A549 (cell line): Measurements from ENCODE around the gene GBA2. TPM values are rescaled to one million over a fixed set of nuclear protein-coding genes. Genes with fewer than 3 reads are reported as not detected.

ENCODE experiments used
- ATAC-seq, 2 experiments: fragments of 200-7000 bp in 1 of 2; fragments of >200 bp in 1 of 2; cut with Nextera tagmentation in 1 of 2; cut with Tn5 transposase in 1 of 2; 3 replicates each; pipeline versions ENCODE4 v1.8.0 to v1.9.1; 2018 to 2020; ENCODE audit warnings: mild to moderate bottlenecking in 1 of 2, moderate library complexity in 1 of 2
- CTCF ChIA-PET: fragments of 300-600 bp; sonication (Branson Sonifier 250); formaldehyde crosslinking; extraction: SDS; loops from one replicate; lab custom pipeline; 2021; ENCODE audit warnings: antibody characterized with exemption, inconsistent platforms; lab: Yijun Ruan, JAX
- POLR2A ChIA-PET: fragments of 350-600 bp; formaldehyde crosslinking; extraction: SDS; loops from one replicate; lab custom pipeline; 2021; ENCODE audit warnings: antibody characterized with exemption, inconsistent platforms; lab: Yijun Ruan, JAX
- DNase-seq, 2 experiments: peaks; one replicate each; pipeline versions ENCODE4 v3.0.0 to v3.0.0-alpha.2; 2011 to 2016; ENCODE audit warnings: low read depth in 1 of 2, low spot score in 1 of 2
- FAIRE-seq: peaks from 2 replicates; lab custom pipeline; 2011; peaks lifted over from hg19 to GRCh38; lab: Jason Lieb, UNC
- H3K27ac ChIP-seq, 2 experiments: fragments of >200 bp; sonication (Bioruptor Twin); formaldehyde crosslinking; 3 replicates each; pipeline ENCODE4 v1.5.1; 2016 to 2017
- H3K4me1 ChIP-seq: fragments of >200 bp; sonication (Bioruptor Twin); formaldehyde crosslinking; 3 replicates; pipeline ENCODE4 v1.6.1; 2016
- H3K4me2 ChIP-seq: fragments of >200 bp; sonication (Bioruptor Twin); formaldehyde crosslinking; 3 replicates; pipeline ENCODE4 v1.6.1; 2016
- H3K4me3 ChIP-seq: fragments of >200 bp; sonication (Bioruptor Twin); formaldehyde crosslinking; 3 replicates; pipeline ENCODE4 v1.5.1; 2016
- H3K9me3 ChIP-seq: fragments of >200 bp; sonication (Bioruptor Twin); formaldehyde crosslinking; 3 replicates; pipeline ENCODE4 v1.6.1; 2016
- ATOH8 ChIP-seq: fragments of 250-450 bp; sonication (Bioruptor Pico); IDR thresholded peaks from 2 replicates; pipeline ENCODE4 v1.5.0; 2020; ENCODE audit warnings: low read depth, mild to moderate bottlenecking, moderate library complexity
- BCL3 ChIP-seq: fragments of >200 bp; sonication (Bioruptor Twin); formaldehyde crosslinking; IDR thresholded peaks from 3 replicates; pipeline ENCODE4 v1.6.1; 2016
- BHLHE40 ChIP-seq: IDR thresholded peaks from 2 replicates; pipeline ENCODE4 v1.6.1; 2012; ENCODE audit warnings: low read depth, low read length, inconsistent platforms
- CBX8 ChIP-seq: fragments of 200-600 bp; sonication (generic); IDR thresholded peaks from 2 replicates; pipeline ENCODE4 v1.6.1; 2016
- CHD4 ChIP-seq: fragments of 200-600 bp; sonication (generic); IDR thresholded peaks from 2 replicates; pipeline ENCODE4 v1.6.1; 2016; ENCODE audit warnings: antibody characterized with exemption, mild to moderate bottlenecking, borderline replicate concordance
- CTCF ChIP-seq: fragments of >200 bp; sonication (Bioruptor Twin); formaldehyde crosslinking; IDR thresholded peaks from 3 replicates; pipeline ENCODE4 v1.5.1; 2016
- EHF ChIP-seq: fragments of 250-450 bp; sonication (Bioruptor Pico); IDR thresholded peaks from 2 replicates; pipeline ENCODE4 v1.5.0; 2020; ENCODE audit warnings: mild to moderate bottlenecking
- ESRRA ChIP-seq: fragments of 150-350 bp; IDR thresholded peaks from 2 replicates; pipeline ENCODE4 v1.6.1; 2014; ENCODE audit warnings: mild to moderate bottlenecking, low read length, borderline replicate concordance
- FOSL2 ChIP-seq, 2 experiments: fragments of 450-650 bp in 1 of 2; fragments of >200 bp in 1 of 2; sonication (Bioruptor Twin) in 1 of 2; formaldehyde crosslinking; IDR thresholded peaks; 2 replicates each; pipeline versions ENCODE4 v1.5.0 to v1.6.1; 2016 to 2020; ENCODE audit warnings: mild to moderate bottlenecking in 1 of 2, moderate library complexity in 1 of 2
- FOXS1 ChIP-seq: fragments of 250-450 bp; sonication (Bioruptor Pico); IDR thresholded peaks from 2 replicates; pipeline ENCODE4 v1.5.0; 2020; ENCODE audit warnings: mild to moderate bottlenecking, moderate library complexity
- HOXA7 ChIP-seq: fragments of 250-450 bp; sonication (Bioruptor Pico); IDR thresholded peaks from 2 replicates; pipeline ENCODE4 v1.5.0; 2020; ENCODE audit warnings: mild to moderate bottlenecking, moderate library complexity
- HOXB13 ChIP-seq: fragments of 250-450 bp; sonication (Bioruptor Pico); IDR thresholded peaks from 2 replicates; pipeline ENCODE4 v1.5.0; 2020; ENCODE audit warnings: low read depth, mild to moderate bottlenecking, moderate library complexity
- HOXB5 ChIP-seq: fragments of 250-450 bp; sonication (Bioruptor Pico); IDR thresholded peaks from 2 replicates; pipeline ENCODE4 v1.5.0; 2020; ENCODE audit warnings: mild to moderate bottlenecking, moderate library complexity
- JUN ChIP-seq, 2 experiments: fragments of >200 bp; sonication (Bioruptor Twin); formaldehyde crosslinking; IDR thresholded peaks; 2 replicates in 1 of 2; 3 replicates in 1 of 2; pipeline ENCODE4 v1.6.1; 2016 to 2017
- JUNB ChIP-seq: fragments of >200 bp; sonication (Bioruptor Twin); formaldehyde crosslinking; IDR thresholded peaks from 2 replicates; pipeline ENCODE4 v1.6.1; 2016
- MAFK ChIP-seq: fragments of 450-650 bp; IDR thresholded peaks from 2 replicates; pipeline ENCODE4 v1.6.1; 2014; ENCODE audit not compliant: partially characterized antibody
- MAX ChIP-seq: IDR thresholded peaks from 2 replicates; pipeline ENCODE4 v1.6.1; 2012
- MAZ ChIP-seq: fragments of 150-350 bp; IDR thresholded peaks from 2 replicates; pipeline ENCODE4 v1.6.1; 2014; ENCODE audit warnings: antibody characterized with exemption, low read depth, low read length, borderline replicate concordance
- NFE2L2 ChIP-seq: fragments of 150-350 bp; conservative IDR thresholded peaks from 2 replicates; pipeline ENCODE4 v1.6.1; 2014; ENCODE audit warnings: low read length
- NR3C1 ChIP-seq: fragments of >200 bp; sonication (Bioruptor Twin); formaldehyde crosslinking; IDR thresholded peaks from 3 replicates; pipeline ENCODE4 v1.6.1; 2017
- PHF8 ChIP-seq: fragments of 200-600 bp; sonication (generic); IDR thresholded peaks from 2 replicates; pipeline ENCODE4 v1.6.1; 2016; ENCODE audit warnings: low read depth, mild to moderate bottlenecking, antibody characterized with exemption, moderate library complexity, borderline replicate concordance
- POLR2A ChIP-seq: IDR thresholded peaks from 2 replicates; pipeline ENCODE4 v1.6.1; 2012; ENCODE audit warnings: mild to moderate bottlenecking, low read length
- RARB ChIP-seq: fragments of 250-450 bp; sonication (Bioruptor Pico); IDR thresholded peaks from 2 replicates; pipeline ENCODE4 v1.8.0; 2021; ENCODE audit warnings: mild to moderate bottlenecking, moderate library complexity
- SMC3 ChIP-seq: fragments of >200 bp; sonication (Bioruptor Twin); formaldehyde crosslinking; IDR thresholded peaks from 3 replicates; pipeline ENCODE4 v1.6.1; 2018; ENCODE audit warnings: inconsistent platforms
- TFCP2L1 ChIP-seq: fragments of 250-450 bp; sonication (Bioruptor Pico); IDR thresholded peaks from 2 replicates; pipeline ENCODE4 v1.5.0; 2021; ENCODE audit warnings: mild to moderate bottlenecking
- TP53 ChIP-seq: fragments of 250-450 bp; sonication (Bioruptor Pico); IDR thresholded peaks from 2 replicates; pipeline ENCODE4 v1.5.0; 2021; ENCODE audit warnings: mild to moderate bottlenecking, moderate library complexity
- USF2 ChIP-seq: fragments of 450-650 bp; IDR thresholded peaks from 2 replicates; pipeline ENCODE4 v1.6.1; 2014; ENCODE audit warnings: antibody characterized with exemption
- ZC3H11A ChIP-seq: fragments of 450-650 bp; IDR thresholded peaks from 2 replicates; pipeline ENCODE4 v1.6.1; 2014; ENCODE audit warnings: antibody characterized with exemption, mild to moderate bottlenecking
- ZFP36 ChIP-seq: fragments of 450-650 bp; IDR thresholded peaks from 2 replicates; pipeline ENCODE4 v1.6.1; 2014; ENCODE audit warnings: borderline replicate concordance; ENCODE audit not compliant: partially characterized antibody
- WGBS: methylation state at CpG from one replicate; pipeline ENCODE4 v1.1.6; 2017; ENCODE audit errors: missing lambda C conversion rate; 5-methylcytosine and 5-hydroxymethylcytosine counted together
- polyA minus RNA-seq: library from RNA; depleted of rRNA, polyadenylated mRNA; stranded (reverse); fragments of >200 nt; gene quantifications from 2 replicates; pipeline ENCODE4 v1.2.3, GENCODE V29; 2011; rRNA and poly(A)+ RNA removed
- polyA plus RNA-seq, 4 experiments: library from polyadenylated mRNA; depleted of rRNA in 3 of 4; stranded (reverse); fragments of >200 nt; fragmentation: RNase III in 1 of 4; extraction: RNeasy Plus Mini Kit Qiagen cat#74134 plus additional on column Dnase treatment in 1 of 4; gene quantifications; 2 replicates in 3 of 4; 3 replicates in 1 of 4; pipeline ENCODE4 v1.2.3, GENCODE V29; 2011 to 2017

The GBA2 gene
- polyA plus RNA-seq (2011; rRNA removed) (40.0 and 47.4 TPM in 2 replicates), polyA plus RNA-seq (2017; fragmentation: RNase III; extraction: RNeasy Plus Mini Kit Qiagen cat#74134 plus additional on column Dnase treatment) (34.8 to 39.5 TPM (median 38.9 TPM) in 3 replicates), polyA minus RNA-seq (55.3 and 57.9 TPM in 2 replicates)
- polyA plus RNA-seq (2012; cell fraction: cytosol; rRNA removed): 39.1 and 41.6 TPM in 2 replicates
- 165 and 194 TPM in 2 replicates for polyA plus RNA-seq (2012; cell fraction: nucleus; rRNA removed)

- WGBS: 2% methylated on average over 21 of the region's 69 CpGs
- CTCF ChIA-PET: interaction anchor here (0.8 to 13.6 kb wide), 14 partner anchors 6 to 162 kb away, joined by 3 to 116 read pairs (median 5); partner anchors contain the start of genes CREB3, MSMP and TLN1
- H3K27ac ChIP-seq: peak within 1 kb of the TSS; percentile 84 to 99
- DNase-seq: peak; percentile 62 to 81
- ATAC-seq: peak; percentile 91 to 93
- TF ChIP-seq ZC3H11A (no peak), FOSL2 (IDR thresholded peaks at IDR 0.05) (no peak), FOSL2 (CRISPR knock-in tag; IDR thresholded peaks at IDR 0.05) (no peak), NFE2L2 (no peak), ESRRA (peak; percentile 81), CTCF (no peak), TFCP2L1 (CRISPR knock-in tag) (no peak), JUNB (no peak), RARB (CRISPR knock-in tag) (no peak), MAX (no peak; the same call in 1 of the 2 replicates), JUN (IDR thresholded peaks at IDR 0.05) (peak; percentile 32 to 85; a peak in 4 of 5 replicates), MAFK (no peak), PHF8 (peak; percentile 40; the same call in 1 of the 2 replicates), USF2 (no peak), HOXB13 (CRISPR knock-in tag) (no peak), POLR2A (peak; percentile 42; the same call in 1 of the 2 replicates), NR3C1 (no peak), CBX8 (no peak), HOXB5 (CRISPR knock-in tag) (0 out of 2 replicates have a peak, but pooled peaks have one; percentile 48), BCL3 (peak; percentile 58; the same call in 1 of the 3 replicates)
- FAIRE-seq: no peak
- POLR2A ChIA-PET: interaction anchor here (0.6 to 4.8 kb wide), 13 partner anchors 9 to 669 kb away, joined by 3 to 41 read pairs (median 5); partner anchors contain the start of genes ARHGEF39, CCDC107, CREB3 and FANCG
- H3K9me3 ChIP-seq: no peaks in the 10 kb centered on the region
- peak within 1 kb of the TSS; percentile 69 for H3K4me3 ChIP-seq
- peaks cover 30% of the 10 kb centered on the region for H3K4me1 ChIP-seq
- peak within 1 kb of the TSS; percentile 94 for H3K4me2 ChIP-seq
Measured at GRCh38 chr9:35748858-35749514, at the start of gene GBA2, which contains the start of gene RGP1. Gene GBA2, minus strand, starts transcription at chr9:35749228. Its CDS starts 524 bp downstream, at chr9:35748704. Gene RGP1, plus strand, starts transcription at chr9:35749287. Its CDS starts 469 bp downstream, at chr9:35749756.

- DNase-seq: no peak
- Histone ChIP-seq H3K4me1 (peaks cover 33% of the 10 kb centered on the region), H3K27ac (no peak overlapping the region), H3K4me2 (no peak overlapping the region), H3K9me3 (no peaks in the 10 kb centered on the region), H3K4me3 (no peak overlapping the region)
- no peak for ATAC-seq
- CTCF ChIA-PET: interaction anchor here (0.9 to 9.8 kb wide), 8 partner anchors 8 to 114 kb away, joined by 3 to 91 read pairs (median 5); no protein-coding TSS in a partner anchor
- 93% methylated on average over 6 of the region's 6 CpGs for WGBS
- FAIRE-seq: no peak
- POLR2A ChIA-PET: no interaction called here
- TF ChIP-seq ZFP36 (no peak), FOXS1 (no peak), ZC3H11A (no peak), ATOH8 (no peak), FOSL2 (IDR thresholded peaks at IDR 0.05) (no peak), FOSL2 (CRISPR knock-in tag; IDR thresholded peaks at IDR 0.05) (no peak), CHD4 (no peak), HOXA7 (no peak), SMC3 (no peak), BCL3 (no peak), EHF (CRISPR knock-in tag) (no peak), TP53 (no peak), NR3C1 (no peak), MAZ (no peak), BHLHE40 (no peak)
Measured at GRCh38 chr9:35797311-35798109, 48.5 kb upstream of the GBA2 start.
